Measurements from ENCODE around the gene TRIML1.

Gene TRIML1

GRCh38 chr4:188110741-188111471 lies 28.3 kb upstream of the TRIML1 start:
- TF ChIP-seq CTCF (IDR thresholded peaks at IDR 0.05; ENCODE audit: borderline replicate concordance, control extremely low read depth, extremely low read depth, insufficient read depth, missing control alignments) = no peak
- in situ Hi-C loops (cut with MboI; ENCODE audit: low sequenced_read_pairs, unreplicated experiment) = no loop called here
- no peak for DNase-seq (ENCODE audit: low spot score)

DNA sequence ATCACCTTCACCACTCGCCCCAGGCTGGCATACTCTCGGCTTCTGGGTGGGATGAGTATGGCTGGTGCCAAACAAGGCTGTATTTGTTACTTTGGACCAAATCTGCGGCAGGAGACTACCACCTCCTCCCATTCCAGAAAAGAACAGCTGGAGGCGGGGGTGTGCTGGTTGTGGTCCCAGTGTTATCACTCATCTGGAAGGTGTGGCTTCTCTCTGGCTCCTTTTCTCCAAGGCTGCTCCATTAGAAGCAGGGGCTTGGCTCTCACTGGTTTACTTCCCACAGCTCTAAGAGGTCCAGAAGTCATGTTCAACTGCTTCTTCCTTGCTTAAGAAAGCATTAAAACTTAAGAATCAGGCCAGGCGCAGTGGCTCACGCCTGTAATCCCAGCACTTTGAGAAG lies 27.3 kb upstream of the TRIML1 start:
- TF ChIP-seq CTCF (IDR thresholded peaks at IDR 0.05; ENCODE audit: borderline replicate concordance, control extremely low read depth, extremely low read depth, insufficient read depth, missing control alignments) = no peak
- DNase-seq (ENCODE audit: low spot score) = no peak
- in situ Hi-C loops (cut with MboI; ENCODE audit: low sequenced_read_pairs, unreplicated experiment) = no loop called here

GRCh38 chr4:188113156-188113555 lies 26.1 kb upstream of the TRIML1 start:
- TF ChIP-seq CTCF (IDR thresholded peaks at IDR 0.05; ENCODE audit: borderline replicate concordance, control extremely low read depth, extremely low read depth, insufficient read depth, missing control alignments) = no peak
- DNase-seq (ENCODE audit: low spot score) = no peak
- in situ Hi-C loops (cut with MboI; ENCODE audit: low sequenced_read_pairs, unreplicated experiment) = no loop called here

GRCh38 chr4:188117631-188118324 lies 21.5 kb upstream of the TRIML1 start:
- no peak for TF ChIP-seq CTCF (IDR thresholded peaks at IDR 0.05; ENCODE audit: borderline replicate concordance, control extremely low read depth, extremely low read depth, insufficient read depth, missing control alignments)
- in situ Hi-C loops (cut with MboI; ENCODE audit: low sequenced_read_pairs, unreplicated experiment) = no loop called here

DNA sequence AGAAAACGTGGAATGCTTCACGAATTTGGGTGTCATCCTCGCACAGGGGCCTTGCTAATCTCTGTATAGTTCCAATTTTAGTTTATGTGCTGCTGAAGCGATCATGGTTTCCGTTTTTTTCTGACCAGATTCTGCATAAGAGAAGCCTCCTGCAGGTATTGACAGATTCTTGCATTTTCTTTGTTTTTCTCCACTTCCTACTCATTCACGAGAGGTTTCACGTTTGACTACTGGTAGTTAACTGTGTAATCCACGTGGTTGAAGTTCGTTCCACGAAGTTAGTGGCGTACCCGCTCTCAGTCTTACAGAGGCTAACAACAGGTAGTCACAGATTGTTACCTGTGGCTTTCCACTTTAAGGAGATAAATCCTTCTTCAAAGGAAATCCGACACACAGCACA lies 17.7 kb upstream of the TRIML1 start:
- in situ Hi-C loops (cut with MboI; ENCODE audit: low sequenced_read_pairs, unreplicated experiment) = no loop called here
- TF ChIP-seq CTCF (IDR thresholded peaks at IDR 0.05; ENCODE audit: borderline replicate concordance, control extremely low read depth, extremely low read depth, insufficient read depth, missing control alignments) = no peak
- DNase-seq (ENCODE audit: low spot score) = no peak

More at GRCh38 chr4:188117631-188118324, 21.5 kb upstream of the TRIML1 start:
- no peak for DNase-seq (ENCODE audit: low spot score)

DNA sequence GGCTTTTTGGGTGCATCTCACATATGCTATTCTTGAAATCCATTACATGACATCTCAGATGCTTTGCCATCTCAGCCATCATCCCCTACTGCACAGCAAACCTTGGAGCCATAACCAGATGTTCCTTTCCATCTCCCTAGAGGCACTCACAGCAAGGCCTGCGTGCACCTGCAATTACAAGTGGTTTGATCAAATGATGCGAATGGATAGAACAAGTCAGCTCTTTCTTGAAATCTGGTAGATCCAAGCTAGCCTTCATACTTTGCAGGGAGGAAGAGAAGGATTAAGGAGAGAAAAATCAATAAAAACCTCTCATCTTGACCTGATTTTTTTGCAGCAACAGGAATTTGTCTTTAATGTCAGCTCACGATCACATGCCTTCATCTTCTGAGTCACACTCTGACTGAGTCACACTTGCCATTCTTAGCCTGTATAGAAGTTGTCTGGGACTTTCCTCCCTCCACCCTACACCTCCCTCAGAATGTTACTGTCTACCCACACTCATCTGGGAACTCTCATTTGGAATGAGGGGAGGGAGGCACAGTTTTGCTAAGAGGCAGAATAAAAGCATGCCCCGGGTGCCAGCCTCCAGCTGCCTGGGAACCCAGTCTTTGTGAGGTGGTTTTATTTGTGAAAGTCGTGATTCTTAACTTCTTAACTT lies 11.9 kb upstream of the TRIML1 start:
- in situ Hi-C loops (cut with MboI; ENCODE audit: low sequenced_read_pairs, unreplicated experiment) = no loop called here
- no peak for TF ChIP-seq CTCF (IDR thresholded peaks at IDR 0.05; ENCODE audit: borderline replicate concordance, control extremely low read depth, extremely low read depth, insufficient read depth, missing control alignments)
- DNase-seq (ENCODE audit: low spot score) = no peak
